HCT116 (cell line): ENCODE results near the gene U2AF1L4. TPM values are rescaled to one million over a fixed set of nuclear protein-coding genes. Genes with fewer than 3 reads are reported as not detected.

Experiments used
- ATAC-seq: fragments of 200-7000 bp; cut with Tn5 transposase; 2 replicates; pipeline ENCODE4 v1.9.1; 2020; ENCODE audit warnings: mild to moderate bottlenecking, moderate library complexity
- BruUV-seq: library from RNA; stranded (reverse); fragments of 400-500 nt; replicated peaks from 2 replicates; lab custom pipeline; 2021; lab: Mats Ljungman, UMichigan
- CTCF ChIA-PET: fragments of 300-600 bp; sonication (Branson Sonifier 250); formaldehyde crosslinking; loops from one replicate; lab custom pipeline; 2021; ENCODE audit warnings: antibody characterized with exemption; lab: Charles Lee
- POLR2A ChIA-PET: fragments of 300-600, 350-600 bp; sonication (Branson Sonifier 250); formaldehyde crosslinking; loops from one replicate; lab custom pipeline; 2021; ENCODE audit warnings: antibody characterized with exemption; lab: Charles Lee
- RAD21 ChIA-PET, 2 experiments: fragments of 300-600 bp; sonication (Branson Sonifier 250); formaldehyde crosslinking; loops; one replicate each; lab custom pipeline; 2023; ENCODE audit warnings: low total read pairs in 2 of 2; ENCODE audit not compliant: uncharacterized antibody in 2 of 2, unreplicated experiment in 2 of 2, low non-redundant PET in 1 of 2; lab: Charles Lee
- DNase-seq: peaks from one replicate; pipeline ENCODE4 v3.0.0-alpha.2; 2010; ENCODE audit warnings: low read depth, low spot score
- H2AFZ ChIP-seq: fragments of 200-600 bp; shearing (Covaris generic), sonication (generic); 2 replicates; pipeline ENCODE4 v1.6.1; 2017; ENCODE audit warnings: low read depth, mixed run types, mixed read lengths, antibody characterized with exemption, low read length; ENCODE audit not compliant: poor library complexity, severe bottlenecking
- H3K27ac ChIP-seq: 2 replicates; pipeline ENCODE4 v1.5.1; 2012; ENCODE audit warnings: low read depth, low read length
- H3K27me3 ChIP-seq: fragments of 200-600 bp; sonication (generic); 2 replicates; pipeline ENCODE4 v1.6.1; 2016; ENCODE audit warnings: mixed run types, low read length, mixed read lengths; ENCODE audit not compliant: insufficient read depth
- H3K36me3 ChIP-seq, 2 experiments: fragments of 200-500 bp in 1 of 2; fragments of 200-600 bp in 1 of 2; sonication (Bioruptor generic) in 1 of 2; sonication (generic) in 1 of 2; 2 replicates each; pipeline versions ENCODE4 v1.5.1 to v1.6.1; 2014 to 2016; ENCODE audit warnings: low read length in 2 of 2, inconsistent platforms in 1 of 2, mixed read lengths in 1 of 2, mixed run types in 1 of 2; ENCODE audit not compliant: insufficient read depth in 2 of 2, control insufficient read depth in 1 of 2
- H3K4me1 ChIP-seq, 2 experiments: fragments of 200-600 bp in 1 of 2; sonication (generic) in 1 of 2; 2 replicates each; pipeline versions ENCODE4 v1.5.1 to v1.6.1; 2012 to 2017; ENCODE audit warnings: low read length in 2 of 2, inconsistent platforms in 1 of 2, mild to moderate bottlenecking in 1 of 2, mixed read lengths in 1 of 2, mixed run types in 1 of 2, moderate library complexity in 1 of 2; ENCODE audit not compliant: insufficient read depth in 2 of 2, control insufficient read depth in 1 of 2
- H3K4me2 ChIP-seq: fragments of 200-600 bp; sonication (generic); 2 replicates; pipeline ENCODE4 v1.6.1; 2017; ENCODE audit warnings: mixed run types, low read length, mixed read lengths
- H3K4me3 ChIP-seq, 2 experiments: fragments of 200-600 bp in 1 of 2; sonication (generic) in 1 of 2; replicated peaks in 1 of 2; 2 replicates each; pipeline ENCODE4 v1.5.1; 2011 to 2016; ENCODE audit warnings: low read length in 2 of 2, control low read depth in 1 of 2, low read depth in 1 of 2, mild to moderate bottlenecking in 1 of 2, mixed read lengths in 1 of 2, mixed run types in 1 of 2
- H3K79me2 ChIP-seq: fragments of 200-600 bp; sonication (generic); 2 replicates; pipeline ENCODE4 v1.6.1; 2017; ENCODE audit warnings: mild to moderate bottlenecking, mixed run types, low read length, moderate library complexity, mixed read lengths; ENCODE audit not compliant: insufficient read depth
- H3K9ac ChIP-seq: fragments of 200-600 bp; sonication (generic); 2 replicates; pipeline ENCODE4 v1.6.1; 2016; ENCODE audit warnings: low read length, mixed read lengths
- H3K9me2 ChIP-seq: fragments of 200-600 bp; sonication (generic), shearing (Covaris generic); 2 replicates; pipeline ENCODE4 v1.6.1; 2017; ENCODE audit warnings: mixed run types, mild to moderate bottlenecking, moderate library complexity; ENCODE audit not compliant: insufficient read depth
- H3K9me3 ChIP-seq, 2 experiments: fragments of 200-500 bp in 1 of 2; fragments of 200-600 bp in 1 of 2; sonication (Bioruptor generic) in 1 of 2; sonication (generic) in 1 of 2; 2 replicates each; pipeline ENCODE4 v1.6.1; 2014 to 2017; ENCODE audit warnings: low read length in 2 of 2, mixed read lengths in 2 of 2, inconsistent platforms in 1 of 2, low read depth in 1 of 2, mild to moderate bottlenecking in 1 of 2, mixed run types in 1 of 2, moderate library complexity in 1 of 2; ENCODE audit not compliant: control insufficient read depth in 1 of 2, insufficient read depth in 1 of 2
- H4K20me1 ChIP-seq: fragments of 200-600 bp; sonication (generic), shearing (Covaris generic); 2 replicates; pipeline ENCODE4 v1.6.1; 2017; ENCODE audit warnings: mixed run types, mild to moderate bottlenecking, moderate library complexity; ENCODE audit not compliant: insufficient read depth
- CBX3 ChIP-seq: IDR thresholded peaks from 2 replicates; pipeline ENCODE4 v1.6.1; 2012; ENCODE audit warnings: low read depth
- ELF1 ChIP-seq: IDR thresholded peaks from 2 replicates; pipeline ENCODE4 v1.6.1; 2012; ENCODE audit warnings: low read depth, borderline replicate concordance
- EZH2 ChIP-seq: fragments of 200-600 bp; sonication (generic); IDR thresholded peaks from 2 replicates; pipeline ENCODE4 v1.6.1; 2017; ENCODE audit warnings: antibody characterized with exemption, mixed run types
- JUND ChIP-seq: IDR thresholded peaks from 2 replicates; pipeline ENCODE4 v1.6.1; 2012
- POLR2AphosphoS5 ChIP-seq: IDR thresholded peaks from 2 replicates; pipeline ENCODE4 v1.6.1; 2011; ENCODE audit warnings: mild to moderate bottlenecking, low read depth, low read length, moderate library complexity
- RAD21 ChIP-seq: IDR thresholded peaks from 2 replicates; pipeline ENCODE4 v1.6.1; 2012; ENCODE audit warnings: low read depth, mild to moderate bottlenecking
- SIN3A ChIP-seq: IDR thresholded peaks from 2 replicates; pipeline ENCODE4 v1.6.1; 2012; ENCODE audit warnings: low read depth
- SP1 ChIP-seq: IDR thresholded peaks from 2 replicates; pipeline ENCODE4 v1.6.1; 2012; ENCODE audit warnings: low read depth
- SRF ChIP-seq: IDR thresholded peaks from 2 replicates; pipeline ENCODE4 v1.6.1; 2012; ENCODE audit warnings: low read depth
- YY1 ChIP-seq: IDR thresholded peaks from 2 replicates; pipeline ENCODE4 v1.6.1; 2011; ENCODE audit warnings: low read length, low read depth, moderate library complexity, mild to moderate bottlenecking; ENCODE audit not compliant: insufficient replicate concordance; ENCODE audit errors: extremely low read depth
- ZFX ChIP-seq: fragments of 450-650 bp; IDR thresholded peaks from 2 replicates; pipeline ENCODE4 v1.6.1; 2017
- intact Hi-C: fragments of 100-400 bp; cut with micrococcal nuclease; formaldehyde crosslinking; loops from 2 replicates; pipeline ENCODE4 v1.10.0; 2022
- total RNA-seq: library from RNA; stranded (reverse); gene quantifications from one replicate; pipeline ENCODE4 v1.2.1, GENCODE V29; 2021; ENCODE audit not compliant: unreplicated experiment
- TF ChIP-seq, protein P1 (sequence below): IDR thresholded peaks from 2 replicates; pipeline ENCODE4 v1.6.1; 2011; ENCODE audit warnings: mild to moderate bottlenecking, low read length, moderate library complexity; ENCODE audit not compliant: insufficient replicate concordance; ENCODE audit errors: extremely low read depth
- TF ChIP-seq, protein P2 (sequence below), 3 experiments: fragments of 200-600 bp in 1 of 3; sonication (generic) in 1 of 3; IDR thresholded peaks in 2 of 3; conservative IDR thresholded peaks in 1 of 3; 2 replicates each; pipeline ENCODE4 v1.5.1; 2012 to 2017; ENCODE audit warnings: low read depth in 2 of 3, low read length in 2 of 3, antibody characterized with exemption in 1 of 3, borderline replicate concordance in 1 of 3, control low read depth in 1 of 3, mild to moderate bottlenecking in 1 of 3, mixed read lengths in 1 of 3, mixed run types in 1 of 3, moderate library complexity in 1 of 3; ENCODE audit not compliant: insufficient read depth in 1 of 3
- TF ChIP-seq, protein P3 (sequence below): IDR thresholded peaks from 2 replicates; pipeline ENCODE4 v1.6.1; 2012

The U2AF1L4 gene
- total RNA-seq, 1 experiment from 2014 or later, result 15.6 TPM

DNA sequence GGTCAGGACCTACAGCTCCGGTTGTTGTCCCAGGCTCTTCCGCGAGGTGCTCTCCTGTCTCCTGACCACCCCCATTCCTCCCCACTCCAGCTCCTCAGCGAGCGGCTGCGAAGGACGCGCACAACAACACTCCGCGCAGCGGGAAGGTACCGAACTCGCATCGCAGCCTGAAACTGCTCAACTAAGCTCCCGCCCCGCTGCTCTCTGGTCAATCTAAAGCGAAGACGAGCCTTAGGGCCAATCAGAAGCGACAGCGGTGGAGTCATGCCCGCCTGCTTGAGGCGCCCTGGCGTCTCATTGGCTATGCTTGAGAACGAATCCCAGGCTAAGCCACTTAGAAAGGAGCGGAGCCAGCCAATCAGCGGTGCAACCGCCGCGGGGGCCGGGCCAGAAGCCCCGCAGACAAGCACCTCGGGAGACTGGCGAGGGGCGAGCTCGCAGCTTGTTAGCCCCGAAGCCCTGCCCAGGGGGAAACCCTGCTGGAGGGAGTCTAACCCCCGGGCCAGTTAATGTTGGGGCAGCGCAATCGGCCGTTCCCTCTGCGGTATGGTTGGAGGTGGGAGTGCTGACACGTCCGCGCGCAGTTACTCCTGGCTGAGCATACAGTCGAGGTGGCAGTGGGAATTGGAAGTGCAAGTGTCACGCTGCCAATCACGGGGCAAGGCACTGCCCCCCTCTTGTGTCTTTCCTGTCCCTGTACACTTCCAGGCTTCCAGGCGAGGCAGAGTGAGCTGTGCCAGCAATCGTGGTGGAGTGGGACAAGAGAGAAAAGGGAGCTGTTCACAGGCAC, 42.8 kb downstream of the U2AF1L4 start:
- H3K27me3 ChIP-seq, result no peaks in the 10 kb centered on the region
- no peaks in the 10 kb centered on the region for H3K79me2 ChIP-seq
- H3K27ac ChIP-seq, result no peak overlapping the region
- no peaks in the 10 kb centered on the region for H3K36me3 ChIP-seq
- no TSS peak for BruUV-seq
- H3K4me3 ChIP-seq, result peak overlapping the region; percentile 40 to 59
- peak; percentile 96 for DNase-seq
- peaks cover 0 to 10% of the 10 kb centered on the region in 2 experiments; a peak in 2 of 4 replicates for H3K4me1 ChIP-seq
- peak overlapping the region; percentile 94 for H3K4me2 ChIP-seq
- peak; percentile 99 for TF ChIP-seq SP1
- no peak for TF ChIP-seq YY1
- peak; percentile 54 for TF ChIP-seq POLR2AphosphoS5
- TF ChIP-seq SIN3A, result no peak
- peak overlapping the region; percentile 94 for H2AFZ ChIP-seq
- H3K9me2 ChIP-seq, result no peaks in the 10 kb centered on the region
- intact Hi-C loops, result no loop called here
- peak; percentile 100 for ATAC-seq
- H3K9ac ChIP-seq, result peak overlapping the region; percentile 41; the same call in 1 of the 2 replicates
- H4K20me1 ChIP-seq, result no peaks in the 10 kb centered on the region
- POLR2A ChIA-PET, result interaction anchor here (0.7 to 1.3 kb wide), 6 partner anchors 41 to 117 kb away, joined by 3 to 4 read pairs (median 4); partner anchors contain the start of genes COX6B1, LIN37, PSENEN and U2AF1L4
- no peaks in the 10 kb centered on the region for H3K9me3 ChIP-seq
- RAD21 ChIA-PET, result no interaction called here
- CTCF ChIA-PET, result interaction anchor here (0.7 to 2.2 kb wide), 5 partner anchors 8 to 229 kb away, joined by 3 to 10 read pairs (median 4); partner anchors contain the start of genes PSENEN and U2AF1L4

DNA sequence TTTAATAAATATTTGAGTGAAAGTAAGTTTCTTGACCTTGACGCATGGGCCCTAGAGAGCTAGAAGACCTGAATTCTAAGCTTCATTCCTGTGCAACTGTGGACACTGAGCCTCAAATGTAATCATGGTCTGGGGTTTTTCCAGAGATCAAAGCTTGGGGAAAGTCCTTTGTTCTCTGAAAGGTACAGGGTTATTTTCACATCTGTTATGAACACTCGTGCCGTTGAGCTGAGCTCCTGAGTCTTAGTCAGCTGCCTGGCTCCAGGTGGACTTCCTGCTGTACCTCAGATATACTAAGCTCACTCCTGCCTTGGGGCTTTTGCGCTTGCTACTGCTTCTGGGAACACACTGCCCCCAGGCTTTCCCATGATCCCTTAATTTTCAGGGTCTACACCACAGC, 48.4 kb downstream of the U2AF1L4 start:
- DNase-seq (no peak), ATAC-seq (no peak)
- Histone ChIP-seq H3K9ac (no peak overlapping the region), H2AFZ (no peak overlapping the region), H3K9me2 (no peaks in the 10 kb centered on the region), H3K9me3 (no peaks in the 10 kb centered on the region), H4K20me1 (no peaks in the 10 kb centered on the region), H3K79me2 (no peaks in the 10 kb centered on the region), H3K36me3 (no peaks in the 10 kb centered on the region), H3K27ac (no peak overlapping the region), H3K4me1 (peaks cover 5 to 9% of the 10 kb centered on the region in 2 experiments; a peak in 3 of 4 replicates), H3K4me3 (no peak overlapping the region), H3K4me2 (no peak overlapping the region), H3K27me3 (no peaks in the 10 kb centered on the region)
- BruUV-seq, result no TSS peak
- POLR2A ChIA-PET, result no interaction called here
- CTCF ChIA-PET, result interaction anchor here (1.1 to 1.6 kb wide), 2 partner anchors 14 to 123 kb away, joined by 3 to 4 read pairs; no protein-coding TSS in a partner anchor
- intact Hi-C loops, result no loop called here
- RAD21 ChIA-PET, result no interaction called here
- TF ChIP-seq SRF (no peak), RAD21 (no peak), POLR2AphosphoS5 (no peak), SIN3A (no peak), JUND (no peak), ZFX (no peak), EZH2 (no peak), CBX3 (no peak), ELF1 (no peak)
- TF ChIP-seq, protein P1, sequence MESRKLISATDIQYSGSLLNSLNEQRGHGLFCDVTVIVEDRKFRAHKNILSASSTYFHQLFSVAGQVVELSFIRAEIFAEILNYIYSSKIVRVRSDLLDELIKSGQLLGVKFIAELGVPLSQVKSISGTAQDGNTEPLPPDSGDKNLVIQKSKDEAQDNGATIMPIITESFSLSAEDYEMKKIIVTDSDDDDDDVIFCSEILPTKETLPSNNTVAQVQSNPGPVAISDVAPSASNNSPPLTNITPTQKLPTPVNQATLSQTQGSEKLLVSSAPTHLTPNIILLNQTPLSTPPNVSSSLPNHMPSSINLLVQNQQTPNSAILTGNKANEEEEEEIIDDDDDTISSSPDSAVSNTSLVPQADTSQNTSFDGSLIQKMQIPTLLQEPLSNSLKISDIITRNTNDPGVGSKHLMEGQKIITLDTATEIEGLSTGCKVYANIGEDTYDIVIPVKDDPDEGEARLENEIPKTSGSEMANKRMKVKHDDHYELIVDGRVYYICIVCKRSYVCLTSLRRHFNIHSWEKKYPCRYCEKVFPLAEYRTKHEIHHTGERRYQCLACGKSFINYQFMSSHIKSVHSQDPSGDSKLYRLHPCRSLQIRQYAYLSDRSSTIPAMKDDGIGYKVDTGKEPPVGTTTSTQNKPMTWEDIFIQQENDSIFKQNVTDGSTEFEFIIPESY, result no peak
- TF ChIP-seq, protein P2, sequence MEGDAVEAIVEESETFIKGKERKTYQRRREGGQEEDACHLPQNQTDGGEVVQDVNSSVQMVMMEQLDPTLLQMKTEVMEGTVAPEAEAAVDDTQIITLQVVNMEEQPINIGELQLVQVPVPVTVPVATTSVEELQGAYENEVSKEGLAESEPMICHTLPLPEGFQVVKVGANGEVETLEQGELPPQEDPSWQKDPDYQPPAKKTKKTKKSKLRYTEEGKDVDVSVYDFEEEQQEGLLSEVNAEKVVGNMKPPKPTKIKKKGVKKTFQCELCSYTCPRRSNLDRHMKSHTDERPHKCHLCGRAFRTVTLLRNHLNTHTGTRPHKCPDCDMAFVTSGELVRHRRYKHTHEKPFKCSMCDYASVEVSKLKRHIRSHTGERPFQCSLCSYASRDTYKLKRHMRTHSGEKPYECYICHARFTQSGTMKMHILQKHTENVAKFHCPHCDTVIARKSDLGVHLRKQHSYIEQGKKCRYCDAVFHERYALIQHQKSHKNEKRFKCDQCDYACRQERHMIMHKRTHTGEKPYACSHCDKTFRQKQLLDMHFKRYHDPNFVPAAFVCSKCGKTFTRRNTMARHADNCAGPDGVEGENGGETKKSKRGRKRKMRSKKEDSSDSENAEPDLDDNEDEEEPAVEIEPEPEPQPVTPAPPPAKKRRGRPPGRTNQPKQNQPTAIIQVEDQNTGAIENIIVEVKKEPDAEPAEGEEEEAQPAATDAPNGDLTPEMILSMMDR (IDR thresholded peaks at IDR 0.05 in 2 of 3, conservative IDR thresholded peaks at IDR 0.05 in 1 of 3; ENCODE audit: borderline replicate concordance in 1 of 3, insufficient read depth in 1 of 3, low read depth in 2 of 3, low read length in 2 of 3), result no peak
- TF ChIP-seq, protein P3, sequence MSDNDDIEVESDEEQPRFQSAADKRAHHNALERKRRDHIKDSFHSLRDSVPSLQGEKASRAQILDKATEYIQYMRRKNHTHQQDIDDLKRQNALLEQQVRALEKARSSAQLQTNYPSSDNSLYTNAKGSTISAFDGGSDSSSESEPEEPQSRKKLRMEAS, result no peak
